Duodenal mucosa (tissue), 2 donors: Measurements from ENCODE around the gene ALB.

Source experiments
- H3K27ac ChIP-seq: one replicate; pipeline ENCODE4 v1.7.0; 2013; ENCODE audit warnings: low read depth, low read length
- H3K27me3 ChIP-seq, 2 donors: one replicate each; pipeline ENCODE4 v1.7.0; 2013; ENCODE audit warnings: low read length in 2 of 2, control low read depth in 1 of 2; ENCODE audit not compliant: insufficient read depth in 2 of 2, control insufficient read depth in 1 of 2
- H3K36me3 ChIP-seq, 2 donors: one replicate each; pipeline ENCODE4 v1.7.0; 2013; ENCODE audit warnings: low read length in 2 of 2, control low read depth in 1 of 2; ENCODE audit not compliant: insufficient read depth in 2 of 2, control insufficient read depth in 1 of 2
- H3K4me1 ChIP-seq, 2 donors: one replicate each; pipeline ENCODE4 v1.7.0; 2013; ENCODE audit warnings: low read length in 2 of 2, control low read depth in 1 of 2; ENCODE audit not compliant: insufficient read depth in 2 of 2, control insufficient read depth in 1 of 2
- H3K4me3 ChIP-seq, 2 donors: one replicate each; pipeline ENCODE4 v1.7.0; 2013; ENCODE audit warnings: low read length in 2 of 2, low read depth in 1 of 2
- H3K9ac ChIP-seq, 2 donors: one replicate each; pipeline ENCODE4 v1.7.0; 2013; ENCODE audit warnings: low read length in 2 of 2, low read depth in 1 of 2
- H3K9me3 ChIP-seq, 2 donors: one replicate each; pipeline ENCODE4 v1.7.0; 2013; ENCODE audit warnings: low read length in 2 of 2, control low read depth in 1 of 2; ENCODE audit not compliant: control insufficient read depth in 1 of 2

The ALB gene

GRCh38 chr4:73429118-73429517 is 25.0 kb downstream of the ALB start:
- Histone ChIP-seq H3K9ac (no peak overlapping the region), H3K4me3 (no peak overlapping the region), H3K4me1 (peaks cover 0 to 5% of the 10 kb centered on the region in 2 donors), H3K36me3 (no peaks in the 10 kb centered on the region), H3K27ac (no peak overlapping the region), H3K9me3 (no peaks in the 10 kb centered on the region), H3K27me3 (no peaks in the 10 kb centered on the region)

GRCh38 chr4:73429826-73430587 is 25.9 kb downstream of the ALB start:
- Histone ChIP-seq H3K27me3 (no peaks in the 10 kb centered on the region), H3K9ac (no peak overlapping the region), H3K4me3 (no peak overlapping the region), H3K27ac (no peak overlapping the region), H3K36me3 (no peaks in the 10 kb centered on the region), H3K4me1 (peaks cover 0 to 5% of the 10 kb centered on the region in 2 donors), H3K9me3 (no peaks in the 10 kb centered on the region)

GRCh38 chr4:73431813-73432168 is 27.7 kb downstream of the ALB start:
- H3K9me3 ChIP-seq = no peaks in the 10 kb centered on the region
- H3K9ac ChIP-seq = no peak overlapping the region
- H3K4me3 ChIP-seq = no peak overlapping the region
- H3K4me1 ChIP-seq = peaks cover 0 to 5% of the 10 kb centered on the region in 2 donors
- H3K27me3 ChIP-seq = no peaks in the 10 kb centered on the region
- H3K27ac ChIP-seq = no peak overlapping the region
- H3K36me3 ChIP-seq = no peaks in the 10 kb centered on the region

GRCh38 chr4:73432169-73433000 is 28.3 kb downstream of the ALB start:
- Histone ChIP-seq H3K36me3 (no peaks in the 10 kb centered on the region), H3K27ac (no peak overlapping the region), H3K4me1 (peaks cover 0 to 5% of the 10 kb centered on the region in 2 donors), H3K4me3 (no peak overlapping the region), H3K9ac (no peak overlapping the region), H3K27me3 (no peaks in the 10 kb centered on the region), H3K9me3 (no peaks in the 10 kb centered on the region)

GRCh38 chr4:73433140-73433539 is 29.1 kb downstream of the ALB start:
- Histone ChIP-seq H3K4me1 (peaks cover 0 to 5% of the 10 kb centered on the region in 2 donors), H3K9ac (no peak overlapping the region), H3K27ac (no peak overlapping the region), H3K9me3 (no peaks in the 10 kb centered on the region), H3K4me3 (no peak overlapping the region), H3K27me3 (no peaks in the 10 kb centered on the region), H3K36me3 (no peaks in the 10 kb centered on the region)

- Histone ChIP-seq H3K9ac (no peak overlapping the region), H3K36me3 (no peaks in the 10 kb centered on the region), H3K27me3 (no peaks in the 10 kb centered on the region), H3K4me1 (peaks cover 0 to 5% of the 10 kb centered on the region in 2 donors), H3K4me3 (no peak overlapping the region), H3K9me3 (no peaks in the 10 kb centered on the region), H3K27ac (no peak overlapping the region)
Observed at GRCh38 chr4:73434311-73434710, 30.2 kb downstream of the ALB start.

GRCh38 chr4:73435984-73436383 is 31.9 kb downstream of the ALB start, which contains the start of gene AFP:
Gene AFP, plus strand, starts transcription at chr4:73436221. Its CDS starts 42 bp downstream, at chr4:73436263.
- no peaks in the 10 kb centered on the region for H3K27me3 ChIP-seq
- no peak within 1 kb of the TSS for H3K27ac ChIP-seq
- no peak within 1 kb of the TSS for H3K9ac ChIP-seq
- H3K36me3 ChIP-seq = no peaks in the 10 kb centered on the region
- H3K4me3 ChIP-seq = no peak within 1 kb of the TSS
- H3K4me1 ChIP-seq = peaks cover 0 to 5% of the 10 kb centered on the region in 2 donors
- no peaks in the 10 kb centered on the region for H3K9me3 ChIP-seq

- H3K9me3 ChIP-seq = no peaks in the 10 kb centered on the region
- peaks cover 0 to 5% of the 10 kb centered on the region in 2 donors for H3K4me1 ChIP-seq
- H3K27me3 ChIP-seq = no peaks in the 10 kb centered on the region
- no peaks in the 10 kb centered on the region for H3K36me3 ChIP-seq
- H3K4me3 ChIP-seq = no peak overlapping the region
- H3K9ac ChIP-seq = no peak overlapping the region
- no peak overlapping the region for H3K27ac ChIP-seq
Observed at GRCh38 chr4:73436674-73437557, 32.8 kb downstream of the ALB start.

GRCh38 chr4:73437558-73437956 is 33.5 kb downstream of the ALB start:
- Histone ChIP-seq H3K9ac (no peak overlapping the region), H3K9me3 (no peaks in the 10 kb centered on the region), H3K36me3 (no peaks in the 10 kb centered on the region), H3K27ac (no peak overlapping the region), H3K4me3 (no peak overlapping the region), H3K27me3 (no peaks in the 10 kb centered on the region), H3K4me1 (peaks cover 0 to 3% of the 10 kb centered on the region in 2 donors)
